NCI-H748 (cell line): ENCODE data around the gene PAX2.

Experiments
- DNase-seq: peaks from one replicate; lab custom pipeline; 2025; ENCODE audit not compliant: unreplicated experiment; lab: John Stamatoyannopoulos, UW

Gene PAX2

DNA sequence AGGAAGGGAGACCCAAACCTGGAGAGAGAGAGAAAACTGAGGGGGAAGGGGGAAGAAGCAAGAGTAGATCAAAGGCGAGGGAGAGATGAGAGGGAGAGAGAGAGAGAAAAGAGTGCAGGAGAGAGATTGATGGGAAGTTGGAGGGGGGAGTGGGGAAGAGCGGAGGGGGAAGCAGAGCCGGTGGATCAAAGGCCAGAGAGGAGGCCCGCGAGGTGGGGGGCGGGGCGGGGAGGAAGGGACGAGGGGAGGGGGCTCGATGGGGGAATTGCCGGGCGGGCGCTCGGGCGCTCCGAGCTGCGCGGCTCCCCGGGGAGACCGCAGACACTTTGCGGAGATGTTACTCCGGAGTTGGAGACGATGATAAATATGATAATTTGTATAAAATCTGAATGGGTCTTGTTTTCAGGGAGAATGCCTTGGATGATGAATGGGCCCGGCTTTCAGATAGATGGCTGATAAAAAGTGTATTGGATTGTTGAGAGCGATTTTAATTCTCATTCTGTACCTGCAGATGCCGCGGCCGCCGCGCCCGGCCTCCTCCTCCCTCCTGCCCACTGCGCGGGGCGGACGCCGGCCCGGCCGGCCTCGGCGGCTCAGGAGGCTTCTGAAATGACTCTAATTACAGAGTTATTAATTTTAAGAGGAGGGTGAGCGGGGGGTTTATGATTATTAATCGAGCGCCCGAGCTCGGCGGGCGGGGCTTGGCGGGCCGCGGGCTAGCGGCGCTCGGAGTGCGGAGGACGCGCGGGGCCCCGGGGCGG, 21.4 kb upstream of the PAX2 start:
- peak; percentile 14 for DNase-seq

DNA sequence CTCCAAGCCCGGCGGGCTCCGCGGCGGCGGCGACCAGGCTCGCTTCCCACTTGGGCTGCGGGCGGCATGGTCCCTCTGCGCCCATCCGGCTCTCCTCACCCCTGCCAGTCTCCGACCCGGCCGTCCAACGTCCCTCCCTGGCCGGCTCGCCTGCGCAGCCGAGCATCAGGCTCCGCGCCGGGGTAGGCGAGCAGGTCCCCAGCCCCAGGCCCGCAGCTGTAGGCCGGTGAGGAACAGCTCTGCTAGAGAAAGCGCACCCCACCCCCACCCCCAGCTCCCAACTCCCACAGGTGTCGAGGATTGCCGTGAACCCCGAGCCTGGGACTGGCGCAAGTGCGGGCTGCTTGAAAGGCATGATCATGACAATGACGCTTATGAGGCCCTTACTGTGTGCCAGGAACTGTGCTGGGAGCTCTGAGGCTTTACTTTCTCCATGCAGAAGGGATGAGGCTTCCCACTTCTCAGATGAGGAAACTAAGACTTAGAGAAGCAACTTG, 20.8 kb upstream of the PAX2 start:
- no peak for DNase-seq

DNA sequence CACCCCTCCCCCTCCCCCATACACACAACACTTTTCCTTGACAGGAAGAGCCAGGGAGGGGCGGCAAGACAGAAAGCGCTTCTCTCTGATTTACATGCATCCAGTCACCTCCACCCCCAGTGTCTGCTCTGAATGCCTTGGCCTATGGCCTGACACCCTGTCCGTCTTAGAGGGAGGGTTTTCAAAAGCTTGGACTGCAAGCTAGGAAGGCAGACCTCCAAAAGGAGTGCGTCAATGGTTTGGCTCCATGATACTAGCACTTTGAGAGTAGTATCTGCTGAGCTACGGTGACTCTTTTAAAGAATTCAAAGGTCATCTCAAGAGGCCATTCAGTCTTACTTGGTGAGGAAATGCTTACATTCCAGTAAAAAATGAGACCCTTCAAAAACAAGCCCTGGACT, 20.3 kb upstream of the PAX2 start:
- no peak for DNase-seq

DNA sequence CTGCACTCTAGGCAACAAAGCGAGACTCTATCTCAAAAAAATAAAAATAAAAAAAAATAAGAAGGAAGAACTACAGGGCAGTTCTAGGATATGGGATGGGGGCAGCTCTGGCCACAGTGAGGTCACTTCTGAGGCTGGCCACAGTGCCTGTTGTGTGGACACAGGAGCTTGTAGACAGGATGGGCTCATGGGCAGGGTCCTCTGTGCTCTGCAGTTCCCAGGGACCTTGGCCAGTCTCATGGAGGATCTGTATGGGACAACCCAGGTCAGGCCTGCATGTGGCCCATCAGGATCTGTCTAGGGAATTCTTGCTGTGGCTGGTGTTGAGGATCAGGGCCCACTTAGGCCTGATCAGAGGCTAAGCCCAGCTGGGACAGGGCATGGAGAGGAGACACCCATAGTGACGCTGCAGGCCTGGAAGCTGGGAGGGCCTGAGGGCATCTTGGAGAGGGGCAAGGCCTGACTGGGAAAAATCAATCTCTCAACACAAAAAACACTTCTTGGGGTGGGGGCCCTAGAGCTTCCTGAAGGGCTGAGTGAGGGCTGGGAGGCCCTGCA, 19.4 kb upstream of the PAX2 start:
- no peak for DNase-seq

DNA sequence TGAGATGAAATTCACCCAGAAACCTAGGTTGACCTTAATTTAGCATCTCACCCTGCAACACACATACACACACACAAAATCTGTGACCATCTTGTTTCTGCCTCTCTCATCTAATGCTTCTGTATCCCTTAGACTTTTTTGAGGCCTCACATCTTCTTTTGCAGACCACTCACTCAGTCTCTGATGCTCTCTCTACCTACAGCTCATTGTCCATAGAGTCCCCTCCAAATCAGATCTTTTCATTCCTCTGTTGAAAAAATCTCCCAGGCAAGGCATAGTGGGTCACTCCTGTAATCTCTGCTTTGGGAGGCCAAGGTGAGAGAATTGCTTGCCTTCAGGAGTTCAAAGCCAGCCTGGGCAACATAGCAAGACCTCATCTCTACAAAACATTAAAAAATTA, 17.6 kb upstream of the PAX2 start:
- DNase-seq = no peak

DNA sequence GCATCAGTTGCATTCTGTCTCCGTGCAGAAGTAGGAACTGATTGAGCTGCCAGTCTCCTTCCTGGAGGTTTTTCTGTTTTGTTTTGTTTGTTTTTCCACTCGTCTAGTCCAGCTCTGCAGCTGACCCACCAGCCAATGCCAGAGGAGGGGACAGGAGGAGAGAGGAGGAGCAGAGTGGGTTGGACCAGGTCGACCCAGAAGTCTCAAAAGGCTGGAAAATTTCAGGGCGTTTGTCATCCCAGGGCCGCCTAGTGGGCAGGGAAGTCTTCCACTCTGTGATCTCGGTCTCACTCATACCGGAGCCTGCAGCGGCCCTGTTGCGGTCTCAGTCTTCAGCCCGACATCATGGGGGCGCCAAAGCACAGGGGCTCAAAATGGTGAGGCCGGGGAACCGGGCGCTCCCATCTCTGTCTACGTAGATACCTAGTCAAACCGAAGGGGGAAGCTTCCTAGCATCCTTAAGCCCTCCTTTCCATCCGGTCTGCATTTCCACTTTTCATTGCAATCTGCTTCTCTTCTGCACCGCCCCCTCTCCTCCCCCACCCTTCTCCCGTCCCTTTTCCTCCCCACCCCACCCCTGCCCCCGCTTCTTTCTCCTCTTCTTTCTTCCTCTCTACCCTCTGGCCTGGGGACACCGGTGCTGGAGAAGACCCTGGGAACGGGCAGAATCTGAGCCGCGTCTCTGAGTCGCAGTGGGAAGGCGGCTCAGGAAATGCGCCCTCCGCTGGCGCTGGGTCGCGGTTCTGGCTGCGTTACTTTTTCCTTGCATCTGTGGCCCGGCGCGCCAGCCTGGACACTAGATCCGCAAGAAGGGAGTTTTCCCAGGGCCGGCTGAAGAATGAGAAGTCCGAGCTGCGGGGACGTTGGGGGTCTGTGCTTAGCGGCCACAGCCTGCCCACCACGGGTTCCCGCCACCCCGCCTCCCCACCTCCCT, 16.2 kb upstream of the PAX2 start:
- peak; percentile 62 for DNase-seq

DNA sequence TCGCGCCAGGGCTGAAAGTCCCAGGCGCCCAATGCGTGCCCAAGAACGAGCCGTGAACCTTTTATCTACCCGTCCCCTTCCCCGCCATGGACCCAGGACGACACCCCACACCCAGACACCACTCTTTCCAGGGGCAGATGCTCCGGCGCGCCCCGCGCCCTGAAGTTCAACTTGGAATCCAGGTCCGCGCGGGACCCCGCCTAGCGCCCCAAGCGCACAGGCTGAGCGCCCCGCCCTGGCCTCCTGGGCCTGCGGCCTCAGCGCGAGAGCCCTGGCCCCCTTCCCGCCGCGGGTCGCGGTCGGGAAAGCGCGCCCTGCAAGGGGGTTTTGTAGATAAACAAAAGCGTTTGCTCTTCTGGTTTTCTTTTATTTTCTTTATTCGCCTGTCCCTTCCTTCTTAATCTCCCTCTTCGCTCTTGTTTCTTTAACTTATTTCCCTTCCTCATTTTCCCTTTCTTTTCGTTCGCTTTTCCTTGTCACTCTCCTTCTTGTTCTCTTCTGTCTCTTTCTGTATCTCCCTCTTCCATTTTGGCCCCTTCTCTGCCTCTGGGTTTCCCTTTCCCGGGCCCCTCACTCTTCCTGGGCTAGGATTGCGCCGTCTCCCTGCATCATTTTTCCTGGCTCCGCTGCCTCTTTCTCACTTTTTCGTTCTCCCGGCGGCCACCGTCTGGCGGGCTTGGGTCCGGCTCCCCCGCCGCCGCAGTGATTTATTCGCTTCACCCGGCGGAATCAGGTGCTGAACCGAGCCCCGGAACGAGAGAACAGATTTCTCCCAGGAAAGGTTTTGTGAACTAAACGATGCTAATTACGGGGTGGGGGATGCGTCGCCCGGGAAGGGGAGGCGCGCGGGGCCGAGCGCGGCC, 15.3 kb upstream of the PAX2 start:
- DNase-seq = no peak

DNA sequence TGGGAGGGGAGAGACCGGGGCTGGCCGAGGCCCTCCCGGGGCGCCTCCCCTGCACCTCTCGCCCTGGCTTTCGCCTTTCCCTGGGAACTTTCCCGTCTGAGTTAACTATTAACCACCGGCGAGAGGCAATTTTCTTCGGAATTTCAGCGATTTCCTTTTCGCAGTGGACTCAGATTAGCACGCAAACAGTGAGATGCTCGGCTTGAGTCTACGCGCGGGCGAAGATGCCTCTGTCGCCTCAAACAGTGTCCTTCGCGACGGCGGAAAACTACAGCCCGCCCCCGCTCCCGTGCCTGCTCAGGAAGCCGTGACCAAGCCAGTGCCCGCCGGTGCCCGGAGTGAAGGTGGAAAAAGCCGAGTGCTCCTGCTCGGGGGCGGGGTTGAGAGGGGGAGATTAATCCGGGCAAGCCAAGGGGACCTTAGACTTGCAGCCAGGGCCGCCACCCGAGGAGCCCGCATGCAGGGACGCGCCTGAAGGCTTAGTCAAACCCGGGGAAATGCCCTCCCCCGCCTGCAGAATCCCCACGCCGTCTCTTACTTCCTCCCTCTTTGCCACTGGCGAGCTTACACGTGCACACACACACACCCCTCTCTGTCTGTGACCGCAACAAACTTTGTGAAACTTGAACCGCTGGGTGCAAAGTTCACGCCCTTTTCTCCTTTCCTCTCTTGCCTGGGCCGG, 14.5 kb upstream of the PAX2 start:
- no peak for DNase-seq

DNA sequence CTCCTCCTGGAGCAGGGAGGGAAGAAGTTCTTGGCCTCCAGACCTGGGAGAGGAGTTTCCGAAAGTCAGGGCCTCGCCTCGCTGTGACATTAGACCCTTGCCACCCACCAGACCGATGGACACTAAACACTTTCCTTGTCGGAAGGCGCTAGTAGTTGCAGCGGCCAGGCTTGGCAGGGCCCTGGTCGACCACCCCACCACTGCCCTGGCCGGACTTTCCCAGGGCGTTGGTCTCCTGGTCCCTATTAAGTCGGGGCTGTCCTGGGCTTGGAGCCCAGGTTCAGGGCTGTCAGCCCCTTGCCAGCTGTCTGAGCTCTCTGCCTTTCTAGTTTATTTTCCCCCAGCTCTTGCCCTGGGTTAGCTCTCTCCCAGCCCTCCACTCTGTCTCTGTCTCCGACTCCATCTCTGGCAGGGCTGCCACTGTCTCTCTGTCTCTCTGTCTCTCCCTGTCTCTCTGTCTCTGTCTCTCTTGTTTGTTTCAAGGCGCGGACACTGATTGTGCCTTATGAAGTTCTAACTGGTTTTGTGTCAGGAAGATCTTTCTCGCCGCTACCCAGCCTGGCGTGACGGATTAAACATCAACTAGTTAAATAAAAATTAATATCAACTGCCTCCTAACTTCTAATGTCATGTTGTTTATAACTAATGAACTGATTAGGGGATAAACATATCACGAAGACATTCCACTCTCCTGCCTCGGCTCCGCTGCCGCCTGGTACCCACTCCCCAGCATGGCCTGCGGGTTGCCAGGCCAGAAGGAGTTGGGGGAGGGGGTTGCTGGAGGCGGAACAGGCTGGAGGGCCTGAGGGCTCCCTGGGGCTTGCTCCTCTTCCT, 13.8 kb upstream of the PAX2 start:
- DNase-seq = no peak

DNA sequence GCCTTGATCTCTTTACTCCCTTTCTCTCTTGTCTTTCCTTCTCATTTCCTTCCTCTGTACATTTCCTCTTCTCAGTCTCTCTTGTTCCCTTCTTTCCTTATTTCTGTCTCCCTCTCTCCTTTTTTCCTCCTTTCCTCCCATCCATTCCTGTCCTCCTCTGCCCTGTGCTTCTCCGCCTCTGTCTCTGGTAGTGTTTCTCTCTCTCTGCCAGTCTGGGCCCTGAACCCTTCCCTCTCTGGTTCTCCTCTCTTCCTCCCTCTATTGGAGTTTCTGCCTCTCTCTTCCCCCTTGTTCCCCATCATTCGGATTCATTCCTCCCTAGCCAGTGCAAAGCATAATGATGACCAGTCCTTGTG, 13.2 kb upstream of the PAX2 start:
- DNase-seq = no peak

DNA sequence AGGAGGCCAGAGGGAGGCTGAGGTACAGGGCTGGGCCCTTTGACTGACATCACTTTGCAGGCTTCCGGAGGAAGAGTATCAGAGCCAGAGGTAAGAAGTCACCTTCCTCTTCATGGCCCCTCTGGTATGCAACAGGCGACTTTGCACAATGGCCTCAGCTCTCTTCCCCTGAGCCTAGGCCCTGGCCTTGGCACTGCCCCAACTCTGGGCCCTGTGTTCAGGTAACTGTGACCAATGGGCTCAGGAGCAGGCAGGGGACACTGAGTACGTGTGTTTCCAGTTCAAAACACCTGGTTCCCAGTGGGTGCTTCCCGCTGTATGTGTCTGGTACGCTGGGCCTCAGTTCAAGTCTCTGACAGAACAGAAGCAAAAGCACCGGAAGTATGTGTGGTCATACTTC, 12.1 kb upstream of the PAX2 start:
- DNase-seq = no peak

DNA sequence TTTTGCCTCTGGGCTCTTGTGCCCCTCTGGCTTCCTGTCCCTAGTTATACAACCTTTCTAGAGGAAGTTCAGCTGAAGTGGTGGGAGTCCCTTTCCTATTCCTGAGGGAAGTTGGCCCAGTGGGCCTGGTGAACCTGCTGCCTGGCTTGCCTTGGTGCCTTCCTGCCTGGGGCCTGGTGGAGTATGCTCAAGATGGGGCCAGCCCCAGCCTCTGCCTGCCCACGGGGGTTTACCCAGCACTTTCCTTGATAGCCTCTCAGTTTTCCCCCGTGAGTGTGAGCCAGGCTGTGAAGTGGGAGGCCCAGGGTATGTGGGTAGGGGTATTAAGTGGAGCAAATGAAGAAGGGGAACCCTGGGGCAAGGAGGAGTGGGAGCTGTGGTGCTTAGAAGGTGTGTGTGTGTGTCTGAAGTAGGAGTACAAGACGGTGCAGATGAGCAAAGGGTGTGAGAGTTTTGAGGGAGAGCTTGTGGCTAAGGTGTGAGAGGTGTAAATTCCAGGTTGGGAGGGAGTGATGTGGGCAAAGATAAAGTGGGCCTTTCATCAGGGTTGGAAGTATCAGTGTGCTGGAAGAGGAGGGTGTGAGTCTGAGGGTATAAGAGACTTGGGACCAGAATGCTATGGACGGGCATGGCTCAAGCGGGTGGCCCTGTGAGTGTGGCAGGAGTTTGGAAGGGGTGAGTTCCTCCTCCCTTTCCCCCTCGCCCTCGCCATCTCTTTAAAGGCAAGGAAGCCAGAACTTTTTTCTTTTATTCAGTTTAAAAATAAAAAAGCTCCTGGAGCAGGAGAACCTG, 10.9 kb upstream of the PAX2 start:
- no peak for DNase-seq

DNA sequence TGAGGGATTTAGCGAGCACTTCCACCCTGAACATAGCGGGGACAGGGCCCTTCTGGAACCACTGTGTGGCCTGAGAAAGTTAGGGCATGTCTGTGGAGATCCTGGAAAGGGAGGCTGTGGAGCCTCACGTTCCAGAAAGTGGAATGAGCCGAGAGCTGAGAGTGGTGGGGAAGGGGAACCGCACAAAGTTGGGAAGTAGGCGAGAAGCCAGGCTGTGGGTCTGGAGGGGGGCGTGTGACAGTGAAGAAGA, 10.4 kb upstream of the PAX2 start:
- no peak for DNase-seq

DNA sequence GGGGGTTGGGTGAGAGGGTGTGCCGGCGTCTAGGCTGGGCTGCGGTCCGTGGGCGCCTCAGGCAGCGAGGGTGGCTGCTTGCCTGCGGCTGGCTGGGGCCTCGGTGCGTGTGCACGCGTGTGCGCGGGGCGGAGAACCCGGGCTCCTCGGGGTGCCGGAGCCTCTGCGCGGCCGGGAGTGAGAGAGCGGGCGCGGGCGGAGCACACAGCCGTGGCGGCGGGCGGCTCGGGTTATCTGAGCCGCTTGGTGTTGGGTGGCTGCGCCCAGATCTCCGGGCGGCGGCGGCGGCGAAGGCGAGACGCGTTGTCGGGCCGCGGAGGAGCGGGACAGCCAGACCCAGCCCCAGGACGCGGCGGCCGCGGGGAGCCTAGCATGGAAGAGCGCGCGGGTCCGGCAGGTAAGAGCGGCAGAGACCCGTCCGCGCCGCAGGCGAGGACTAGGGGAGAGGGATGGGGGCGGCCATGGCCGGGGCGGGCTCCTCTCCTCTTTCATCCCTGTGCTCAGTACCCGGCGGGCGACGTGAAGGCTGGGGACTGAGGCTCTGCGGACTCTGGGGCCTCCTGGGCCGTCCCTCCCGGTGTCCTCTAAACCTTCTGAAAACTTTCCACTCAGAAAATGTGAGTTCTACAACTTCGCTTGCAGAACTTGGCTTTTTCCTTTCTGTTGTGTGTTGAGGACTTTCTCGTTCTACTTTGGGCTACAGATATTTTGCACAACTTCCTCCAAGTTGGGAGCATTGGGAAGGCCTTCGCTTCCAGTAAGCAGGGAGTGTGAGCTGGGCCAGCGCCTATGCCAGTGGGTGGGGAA, 9.8 kb upstream of the PAX2 start:
- peak; percentile 6 for DNase-seq

DNA sequence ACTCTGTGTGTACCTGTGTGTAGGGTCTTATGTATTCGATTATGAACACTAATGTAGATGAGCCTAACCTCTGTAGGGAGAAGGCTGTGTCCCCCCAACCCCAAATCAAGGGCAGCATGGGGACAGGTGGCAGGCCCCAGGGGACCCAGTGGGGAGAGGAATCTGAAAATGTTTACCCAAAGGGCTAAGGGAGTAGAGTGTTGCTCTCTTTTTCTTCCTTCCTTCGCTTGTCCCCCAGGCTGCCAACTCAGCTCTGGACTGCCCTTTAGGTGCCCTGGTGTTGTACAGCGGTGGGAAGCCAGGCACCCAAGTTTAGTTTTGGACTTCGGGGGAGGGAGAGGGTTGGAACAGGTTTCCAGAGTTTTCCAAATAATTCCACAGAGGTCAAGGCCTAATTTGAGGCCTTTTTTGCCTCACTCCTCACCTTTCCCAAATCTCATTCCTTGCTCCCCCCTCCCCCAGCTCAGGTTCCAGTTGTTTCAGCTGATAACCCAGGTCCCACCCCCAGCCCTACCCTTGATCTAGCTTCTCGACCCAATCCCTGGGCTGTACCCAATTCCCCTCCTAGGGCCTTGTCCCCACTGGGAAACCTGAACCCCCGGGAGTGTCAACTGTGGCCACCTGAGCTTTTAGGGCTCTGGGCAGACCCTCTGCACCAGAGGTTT, 9.1 kb upstream of the PAX2 start:
- no peak for DNase-seq

DNA sequence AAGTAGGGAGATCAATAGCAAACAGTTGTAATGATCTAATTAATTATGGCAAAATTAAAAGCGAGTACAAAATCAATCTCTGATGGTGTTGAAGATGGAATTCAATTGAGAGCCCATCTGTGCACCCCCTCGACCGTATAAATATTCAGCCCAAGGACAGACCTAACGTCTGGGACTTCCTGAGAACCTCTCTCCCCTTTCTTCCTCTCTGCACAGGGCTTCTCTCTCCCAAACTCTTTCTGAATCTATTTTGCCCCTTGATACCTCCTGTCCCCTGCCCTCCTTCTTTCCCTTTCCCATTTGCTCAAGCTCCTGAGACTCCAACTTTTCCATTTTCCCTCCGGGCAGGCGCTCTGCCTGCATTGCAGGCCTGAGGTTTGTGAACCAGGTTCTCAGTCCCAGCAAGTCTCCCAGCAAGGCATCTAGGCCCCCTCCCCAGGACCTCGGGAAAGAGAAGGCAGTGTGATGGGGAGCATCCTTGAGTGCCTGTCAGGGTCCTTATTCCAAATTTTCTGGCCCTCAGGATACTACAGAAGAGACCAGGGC, 8.5 kb upstream of the PAX2 start:
- no peak for DNase-seq

DNA sequence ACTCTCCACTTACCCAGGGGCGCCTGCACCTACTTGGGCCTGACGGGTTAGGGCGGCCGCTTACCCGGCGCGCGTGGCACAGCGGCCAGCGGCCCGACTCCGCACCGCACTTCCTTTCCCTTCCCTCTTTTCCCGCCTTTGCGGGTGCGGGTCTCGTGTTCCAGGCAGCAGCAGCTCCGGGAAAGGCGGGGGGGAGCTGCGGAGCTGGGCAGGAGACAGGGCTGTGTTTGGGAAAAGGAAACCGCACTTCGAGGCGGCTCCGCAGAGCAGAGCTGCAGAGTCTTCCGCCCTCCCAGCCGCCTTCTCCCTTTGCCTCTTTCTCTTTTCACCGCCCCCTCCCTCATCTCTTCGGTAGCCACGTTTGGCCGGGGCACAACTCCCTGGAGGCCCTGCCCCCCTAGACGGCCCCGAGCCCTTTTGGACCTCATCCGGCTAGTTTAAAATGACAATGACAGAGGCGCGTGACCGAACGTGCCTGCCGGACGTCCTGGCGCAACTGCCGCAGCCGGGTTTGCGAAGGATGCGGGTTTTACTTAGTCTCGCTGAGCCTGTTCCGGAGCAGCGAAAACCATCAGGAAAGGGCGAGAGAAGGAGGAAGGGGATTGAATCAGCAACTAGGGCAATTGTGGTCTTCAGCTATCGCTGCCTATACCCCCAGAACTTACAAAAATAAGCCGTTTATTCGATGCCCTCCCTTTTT, 7.9 kb upstream of the PAX2 start:
- DNase-seq = no peak
